GM18502 (cell line): Measurements from ENCODE around the gene WNK4.
"Not testable (repeated sequence)": the region's sequence is repeated elsewhere in the genome, so short reads cannot be mapped to it uniquely, and the experiment has no call there.

ENCODE experiments used
- ATAC-seq: cut with Tn5 transposase; IDR thresholded peaks from one replicate; pipeline ENCODE4 v1.9.1; 2021; ENCODE audit warnings: mild to moderate bottlenecking; ENCODE audit not compliant: unreplicated experiment, poor library complexity

Gene WNK4

DNA sequence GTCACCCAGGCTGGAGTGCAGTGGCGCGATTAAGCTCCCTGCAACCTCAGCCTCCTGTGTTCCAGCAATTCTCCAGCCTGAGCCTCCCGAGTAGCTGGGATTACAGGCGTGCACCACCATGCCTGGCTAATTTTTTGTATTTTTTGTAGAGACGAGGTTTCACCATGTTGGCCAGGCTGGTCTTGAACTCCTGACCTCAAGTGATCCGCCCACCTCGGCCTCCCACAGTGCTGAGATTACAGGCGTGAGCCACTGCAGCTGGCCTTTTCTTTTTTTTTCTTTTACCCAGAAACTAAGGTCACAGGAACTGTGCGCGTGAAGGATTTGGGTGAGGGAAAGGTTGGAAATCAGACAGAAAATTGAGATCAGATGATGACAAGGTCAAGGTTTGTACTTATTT is 10.4 kb upstream of the WNK4 start:
- ATAC-seq: not testable (repeated sequence)

DNA sequence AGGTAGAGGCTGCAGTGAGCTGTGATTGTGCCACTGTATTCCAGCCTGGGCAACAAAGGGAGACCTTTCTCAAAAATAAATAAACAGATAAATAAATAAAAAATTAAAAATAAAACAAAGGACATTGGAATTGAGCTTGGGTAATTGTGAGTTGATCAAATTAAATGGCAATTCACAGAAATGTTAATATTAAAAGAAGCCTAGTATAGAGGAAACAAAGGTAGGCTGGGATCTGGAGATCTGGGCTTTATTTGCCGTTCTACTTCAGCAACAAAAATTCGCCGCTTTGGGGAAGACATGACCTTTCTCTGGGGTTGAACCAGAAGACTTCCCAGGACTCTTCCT is 7.5 kb upstream of the WNK4 start:
- no peak for ATAC-seq

DNA sequence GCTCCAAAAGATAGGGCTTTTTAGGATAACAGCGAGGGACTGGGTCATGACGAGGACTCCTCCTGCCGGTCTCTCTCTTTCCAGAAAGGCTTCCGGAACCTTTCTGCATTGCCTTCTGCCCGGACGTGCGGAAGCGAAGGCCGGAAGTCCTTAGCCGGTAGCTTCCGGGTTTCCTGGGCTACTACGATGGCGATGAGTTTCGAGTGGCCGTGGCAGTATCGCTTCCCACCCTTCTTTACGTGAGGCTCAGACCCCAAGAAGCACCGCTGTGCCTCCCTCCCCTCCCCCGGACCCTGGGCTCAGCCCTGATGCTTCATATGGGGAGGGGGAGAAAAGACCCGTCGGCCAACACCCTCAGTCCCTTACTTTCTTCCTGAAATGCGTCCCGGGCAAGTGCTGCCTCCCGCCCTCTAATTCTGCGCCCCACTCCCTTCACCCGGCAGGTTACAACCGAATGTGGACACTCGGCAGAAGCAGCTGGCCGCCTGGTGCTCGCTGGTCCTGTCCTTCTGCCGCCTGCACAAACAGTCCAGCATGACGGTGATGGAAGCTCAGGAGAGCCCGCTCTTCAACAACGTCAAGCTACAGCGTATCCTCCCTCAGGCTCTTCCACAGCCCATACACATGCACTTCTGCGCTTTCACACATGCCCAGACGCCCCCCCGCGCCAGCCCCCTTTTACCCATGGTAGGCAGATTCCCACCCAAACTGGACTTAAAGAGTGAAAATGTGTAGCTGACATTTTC is 6.9 kb upstream of the WNK4 start, which contains the start of gene VPS25:
Gene VPS25 (plus strand): TSS at position 160 of the 746 bp plus-strand sequence. CDS start 27 bp downstream, at position 187.
- no peak for ATAC-seq

DNA sequence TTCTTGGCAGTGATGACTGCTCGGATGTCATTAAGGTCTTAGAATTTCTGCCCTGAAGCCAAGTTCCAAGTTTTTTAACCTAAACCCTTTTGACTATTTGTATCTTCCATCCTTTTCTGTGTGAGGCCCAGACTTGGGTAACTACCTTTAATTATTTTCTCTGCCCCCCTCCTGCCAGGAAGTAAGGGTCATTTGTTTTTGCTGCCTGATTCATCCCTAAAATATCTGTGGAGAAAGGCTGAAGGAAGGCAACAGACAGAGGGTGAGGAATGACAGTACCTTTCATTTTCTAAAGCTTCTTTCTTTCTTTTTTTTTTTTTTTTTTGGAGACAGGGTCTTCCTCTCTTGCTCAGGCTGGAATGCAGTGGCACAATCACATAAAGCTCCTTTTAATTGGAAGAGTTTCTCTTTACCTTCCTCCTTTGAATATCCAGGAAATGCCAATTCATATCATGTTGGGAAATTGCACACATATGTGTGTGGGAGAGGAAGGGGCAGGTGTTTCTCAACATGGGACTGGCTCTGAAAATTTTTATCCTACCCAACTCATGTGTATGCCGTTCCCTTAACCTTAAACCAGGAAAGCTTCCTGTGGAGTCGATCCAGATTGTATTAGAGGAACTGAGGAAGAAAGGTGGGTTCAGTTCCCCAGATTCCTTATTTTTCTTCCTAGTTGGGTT is 6.2 kb upstream of the WNK4 start:
- no peak for ATAC-seq

DNA sequence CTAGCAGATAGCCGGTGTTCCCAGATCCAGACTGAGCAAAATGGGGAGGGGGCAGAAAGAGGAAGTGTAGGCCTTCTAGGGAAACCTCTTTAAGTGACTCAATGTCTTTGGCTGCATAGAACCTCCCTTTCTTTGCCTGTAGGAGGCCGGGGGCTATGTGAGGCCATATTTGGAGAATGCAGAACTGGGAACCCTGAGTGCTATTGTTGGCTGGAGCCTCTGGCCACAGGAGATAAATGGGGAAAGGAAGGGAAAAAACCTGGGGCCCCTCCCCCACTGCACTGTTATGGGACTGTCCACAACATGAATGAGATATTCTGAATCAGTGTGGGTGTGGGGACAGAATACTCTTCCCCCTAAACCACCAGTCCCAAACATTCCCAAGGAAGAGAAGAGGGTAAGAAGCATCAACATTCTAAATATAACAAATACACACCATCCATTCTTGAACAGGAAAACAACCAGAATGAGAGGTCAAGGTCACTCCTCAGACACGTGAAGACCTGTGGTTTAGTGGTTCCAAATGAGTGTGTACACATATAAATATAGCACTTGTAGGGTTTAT is 4.8 kb upstream of the WNK4 start:
- no peak for ATAC-seq

DNA sequence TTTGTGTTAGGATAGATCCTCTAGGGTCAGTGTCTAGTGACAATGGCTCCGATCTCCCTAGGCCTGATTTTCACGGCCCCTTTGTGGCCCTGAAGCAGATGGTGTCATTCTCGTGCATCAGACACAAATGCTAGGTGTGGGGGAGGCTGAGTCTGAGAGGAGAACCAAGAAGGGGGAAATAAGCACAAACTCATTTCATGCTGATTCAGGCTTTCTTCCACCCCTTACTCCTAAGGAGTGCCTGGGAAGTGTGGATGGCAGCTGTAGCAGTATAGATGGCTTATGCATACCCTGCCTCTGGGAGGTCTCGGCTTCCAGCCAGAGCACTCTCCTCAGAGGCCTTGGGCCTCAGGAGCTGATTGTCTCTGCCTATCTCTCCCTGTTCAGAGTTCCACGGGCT is 1.8 kb upstream of the WNK4 start:
- ATAC-seq: no peak

DNA sequence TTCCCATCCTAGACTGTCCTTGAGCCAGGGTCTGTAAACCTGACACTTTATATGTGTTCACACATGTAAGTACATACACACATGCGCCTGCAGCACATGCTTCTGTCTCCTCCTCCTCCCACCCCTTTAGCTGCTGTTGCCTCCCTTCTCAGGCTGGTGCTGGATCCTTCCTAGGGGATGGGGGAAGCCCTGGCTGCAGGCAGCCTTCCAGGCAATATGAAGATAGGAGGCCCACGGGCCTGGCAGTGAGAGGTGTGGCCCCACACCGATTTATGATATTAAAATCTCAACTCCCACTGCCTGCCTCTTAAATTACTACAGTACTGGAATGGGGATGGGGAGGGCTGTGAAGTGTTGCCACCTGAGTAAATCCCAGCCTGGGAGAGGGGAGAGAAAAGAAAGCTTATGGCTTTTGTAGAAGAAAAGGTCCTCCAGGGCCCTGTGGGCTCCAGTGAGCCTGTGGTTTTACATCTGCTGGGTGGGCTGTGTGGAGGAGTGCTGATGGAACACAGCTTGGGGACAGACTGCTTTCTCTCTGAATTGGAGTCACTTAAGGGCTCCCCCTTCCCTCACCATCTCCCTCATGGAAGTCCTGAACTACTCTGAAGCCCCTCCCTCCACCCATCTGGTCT is 990 bp upstream of the WNK4 start:
- ATAC-seq: no peak

DNA sequence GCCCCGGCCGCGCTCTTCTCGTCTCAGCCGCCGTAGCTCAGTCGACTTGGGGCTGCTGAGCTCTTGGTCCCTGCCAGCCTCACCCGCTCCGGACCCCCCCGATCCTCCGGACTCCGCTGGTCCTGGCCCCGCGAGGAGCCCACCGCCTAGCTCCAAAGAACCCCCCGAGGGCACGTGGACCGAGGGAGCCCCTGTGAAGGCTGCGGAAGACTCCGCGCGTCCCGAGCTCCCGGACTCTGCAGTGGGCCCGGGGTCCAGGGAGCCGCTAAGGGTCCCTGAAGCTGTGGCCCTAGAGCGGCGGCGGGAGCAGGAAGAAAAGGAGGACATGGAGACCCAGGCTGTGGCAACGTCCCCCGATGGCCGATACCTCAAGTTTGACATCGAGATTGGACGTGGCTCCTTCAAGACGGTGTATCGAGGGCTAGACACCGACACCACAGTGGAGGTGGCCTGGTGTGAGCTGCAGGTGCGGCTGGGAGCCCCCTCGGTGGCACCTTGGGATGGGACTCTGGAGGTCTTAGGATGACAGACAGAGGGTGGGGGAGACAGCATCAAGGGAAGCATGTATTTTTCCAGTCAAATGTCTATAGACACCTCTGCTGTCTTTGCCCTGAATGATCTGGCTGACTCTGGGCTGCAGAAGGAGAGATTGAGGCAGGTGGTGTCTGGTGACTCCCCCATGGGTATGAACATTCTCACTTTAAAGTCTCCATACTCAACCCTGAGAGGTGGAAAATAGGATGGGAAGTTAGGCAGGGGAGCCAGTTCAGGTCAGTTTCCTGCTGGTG is 635 bp downstream of the WNK4 start:
- ATAC-seq: no peak

DNA sequence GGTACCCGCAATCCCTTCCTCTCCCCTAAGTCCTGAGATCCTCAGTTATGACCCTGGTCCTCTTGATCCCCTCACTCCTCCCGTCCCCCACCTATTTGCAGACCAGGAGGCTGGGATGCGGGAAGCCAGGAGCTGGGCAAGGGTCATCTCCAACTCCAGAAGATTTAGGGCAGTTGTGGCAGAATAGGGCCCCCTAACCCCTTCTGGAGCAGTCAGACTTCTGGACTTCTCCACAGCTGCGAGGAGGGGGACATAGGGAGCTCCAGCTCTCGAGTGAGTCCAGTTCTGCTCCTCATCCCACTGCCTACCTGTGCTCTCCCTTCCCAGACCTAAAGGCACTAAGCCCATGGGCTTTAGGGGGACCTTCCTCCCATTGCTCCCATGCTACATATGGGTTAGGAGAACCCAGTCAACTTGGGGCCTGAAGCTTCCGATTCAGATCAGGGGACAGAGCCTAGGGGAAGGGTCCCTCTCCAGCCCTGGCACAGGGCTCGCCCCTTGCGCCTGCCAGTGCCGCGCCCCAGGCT is 1.3 kb downstream of the WNK4 start:
- ATAC-seq: no peak

DNA sequence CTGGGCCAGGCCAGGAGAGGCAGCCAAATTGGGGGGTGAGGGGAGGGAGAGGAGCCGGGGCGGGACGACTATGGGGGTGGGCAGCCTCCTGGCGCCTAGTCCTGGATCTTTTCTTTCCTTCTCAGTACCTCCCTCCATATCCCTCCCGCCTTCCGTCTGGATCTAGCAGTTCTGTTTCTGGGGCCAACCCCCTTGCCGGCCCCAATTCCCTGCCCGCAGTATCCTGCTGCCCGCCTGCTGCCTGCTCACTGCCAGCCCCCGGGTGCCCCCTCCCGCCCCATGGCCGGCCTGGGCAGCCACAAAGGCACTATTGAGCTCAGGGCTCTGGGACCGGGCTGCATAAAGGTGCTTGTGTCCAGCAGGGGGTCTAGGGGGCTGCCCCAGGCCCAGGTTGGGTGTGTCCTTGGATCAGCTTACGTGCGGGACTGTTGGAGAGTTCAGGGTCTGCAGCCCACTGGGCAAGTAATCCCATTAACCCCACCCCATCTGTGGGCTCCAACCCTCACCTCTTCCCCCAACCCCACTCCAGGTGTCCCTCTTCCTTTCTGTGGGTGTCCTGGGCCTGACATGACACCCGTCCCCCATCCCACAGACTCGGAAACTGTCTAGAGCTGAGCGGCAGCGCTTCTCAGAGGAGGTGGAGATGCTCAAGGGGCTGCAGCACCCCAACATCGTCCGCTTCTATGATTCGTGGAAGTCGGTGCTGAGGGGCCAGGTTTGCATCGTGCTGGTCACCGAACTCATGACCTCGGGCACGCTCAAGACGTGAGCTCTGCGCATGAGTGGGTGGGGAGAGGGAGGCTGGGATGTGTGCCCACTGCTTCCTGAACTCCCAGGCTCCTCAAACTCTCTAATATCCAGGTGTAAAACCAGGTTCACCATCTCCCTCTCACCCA is 2.0 kb downstream of the WNK4 start:
- no peak for ATAC-seq

DNA sequence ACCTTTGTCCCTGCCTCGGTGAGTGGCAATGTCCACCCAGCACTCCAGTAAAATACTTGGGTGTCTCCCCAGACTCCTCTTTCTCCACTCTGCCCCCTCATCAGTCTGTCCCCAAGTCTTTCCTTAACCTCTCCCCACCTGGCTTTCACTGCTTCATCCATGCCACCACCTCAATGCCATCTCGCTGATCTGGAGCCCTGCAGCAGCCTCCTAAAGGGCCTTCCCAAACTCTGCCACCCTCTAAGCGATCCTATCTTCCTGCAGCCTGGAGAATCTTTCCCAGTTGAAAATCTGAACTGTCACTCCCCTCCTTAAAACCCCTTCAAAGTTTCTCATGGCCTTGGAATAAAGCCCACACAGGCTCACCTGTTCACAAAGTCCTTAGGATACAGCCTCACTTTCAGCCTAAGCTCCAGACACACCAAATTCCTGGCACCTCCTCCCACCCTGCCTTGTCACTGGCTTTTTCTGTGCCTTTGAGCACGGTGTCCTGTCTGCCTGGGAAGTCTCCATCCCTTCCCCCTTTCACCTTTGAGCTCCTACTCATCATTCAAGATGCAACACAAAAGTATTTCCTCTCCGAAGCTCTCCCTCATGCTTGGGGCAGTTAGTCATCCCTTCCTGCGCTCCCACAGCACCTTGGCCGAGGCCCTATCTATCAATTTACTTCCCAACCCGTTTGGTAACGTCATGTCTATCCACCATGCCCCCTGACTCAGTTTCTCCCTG is 2.8 kb downstream of the WNK4 start:
- no peak for ATAC-seq

DNA sequence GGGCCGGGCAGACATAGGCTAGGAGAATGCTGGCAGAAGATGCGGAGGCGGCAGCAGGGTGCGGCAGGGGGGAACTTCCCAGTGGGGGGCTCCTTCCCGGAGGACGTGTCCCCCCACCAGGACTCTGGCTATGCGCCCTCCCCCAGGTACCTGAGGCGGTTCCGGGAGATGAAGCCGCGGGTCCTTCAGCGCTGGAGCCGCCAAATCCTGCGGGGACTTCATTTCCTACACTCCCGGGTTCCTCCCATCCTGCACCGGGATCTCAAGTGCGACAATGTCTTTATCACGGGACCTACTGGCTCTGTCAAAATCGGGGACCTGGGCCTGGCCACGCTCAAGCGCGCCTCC is 3.4 kb downstream of the WNK4 start:
- ATAC-seq: no peak

DNA sequence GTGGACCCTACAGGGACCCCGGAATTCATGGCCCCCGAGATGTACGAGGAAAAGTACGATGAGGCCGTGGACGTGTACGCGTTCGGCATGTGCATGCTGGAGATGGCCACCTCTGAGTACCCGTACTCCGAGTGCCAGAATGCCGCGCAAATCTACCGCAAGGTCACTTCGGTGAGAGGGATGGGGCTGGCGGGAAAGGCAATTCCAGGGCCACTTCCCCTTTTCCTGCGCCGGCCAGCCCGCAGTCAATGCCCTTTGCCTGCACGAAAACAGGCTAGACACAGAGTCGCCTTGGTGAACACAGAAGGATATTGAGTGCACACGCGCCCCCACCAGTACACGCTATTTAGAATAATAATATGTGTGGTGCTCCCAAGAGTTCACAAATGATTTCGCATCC is 4.0 kb downstream of the WNK4 start:
- ATAC-seq: no peak

DNA sequence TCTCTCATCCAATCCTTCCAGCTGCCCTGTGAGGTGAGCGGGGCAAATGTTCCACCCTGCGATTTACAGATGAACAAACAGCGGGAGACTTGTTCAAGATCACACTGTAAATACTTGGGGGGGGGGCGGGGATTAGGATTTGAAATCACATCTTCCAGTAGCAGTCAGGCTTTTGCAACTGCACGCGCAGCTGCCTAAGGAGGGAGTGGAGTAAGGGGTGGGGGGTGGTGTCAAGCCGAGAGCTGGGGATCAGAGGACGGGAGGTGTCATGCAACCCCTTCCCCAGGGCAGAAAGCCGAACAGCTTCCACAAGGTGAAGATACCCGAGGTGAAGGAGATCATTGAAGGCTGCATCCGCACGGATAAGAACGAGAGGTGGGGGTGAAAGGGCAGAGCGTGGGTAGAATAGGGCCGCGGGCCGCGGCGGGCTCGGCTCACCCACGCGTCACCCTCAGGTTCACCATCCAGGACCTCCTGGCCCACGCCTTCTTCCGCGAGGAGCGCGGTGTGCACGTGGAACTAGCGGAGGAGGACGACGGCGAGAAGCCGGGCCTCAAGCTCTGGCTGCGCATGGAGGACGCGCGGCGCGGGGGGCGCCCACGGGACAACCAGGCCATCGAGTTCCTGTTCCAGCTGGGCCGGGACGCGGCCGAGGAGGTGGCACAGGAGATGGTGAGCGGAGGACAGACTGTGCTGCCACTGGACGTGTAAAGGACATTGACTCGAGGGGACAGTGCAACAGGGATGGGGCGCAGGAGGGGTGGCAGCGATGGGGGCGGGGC is 4.6 kb downstream of the WNK4 start:
- ATAC-seq: no peak

DNA sequence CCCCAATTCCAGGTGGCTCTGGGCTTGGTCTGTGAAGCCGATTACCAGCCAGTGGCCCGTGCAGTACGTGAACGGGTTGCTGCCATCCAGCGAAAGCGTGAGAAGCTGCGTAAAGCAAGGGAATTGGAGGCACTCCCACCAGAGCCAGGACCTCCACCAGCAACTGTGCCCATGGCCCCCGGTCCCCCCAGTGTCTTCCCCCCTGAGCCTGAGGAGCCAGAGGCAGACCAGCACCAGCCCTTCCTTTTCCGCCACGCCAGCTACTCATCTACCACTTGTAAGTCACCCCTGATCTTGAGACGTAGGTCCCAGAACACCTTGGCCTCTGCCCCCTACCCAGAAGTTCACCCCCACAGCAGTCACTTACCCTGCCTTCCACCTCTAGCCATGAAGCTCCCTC is 6.9 kb downstream of the WNK4 start:
- ATAC-seq: no peak

DNA sequence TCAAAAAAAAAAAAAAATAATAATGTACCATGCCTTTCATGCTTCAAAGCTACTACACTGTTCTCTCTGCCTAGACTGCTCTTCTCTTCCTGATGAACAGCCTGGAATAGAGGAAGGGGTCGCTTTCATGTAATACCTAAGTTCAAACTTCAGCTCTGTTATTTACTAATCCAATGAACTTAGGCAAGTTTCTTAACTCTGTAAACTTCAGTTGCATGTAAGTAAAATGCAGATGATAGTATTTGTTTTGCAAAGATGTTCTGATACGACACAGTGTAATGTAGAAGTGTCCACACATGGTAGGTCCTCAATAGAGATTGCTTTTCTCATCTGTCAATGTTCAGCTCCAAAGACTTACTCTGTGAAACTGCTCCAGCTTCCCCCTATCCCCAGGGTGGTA is 11.5 kb downstream of the WNK4 start:
- no peak for ATAC-seq

DNA sequence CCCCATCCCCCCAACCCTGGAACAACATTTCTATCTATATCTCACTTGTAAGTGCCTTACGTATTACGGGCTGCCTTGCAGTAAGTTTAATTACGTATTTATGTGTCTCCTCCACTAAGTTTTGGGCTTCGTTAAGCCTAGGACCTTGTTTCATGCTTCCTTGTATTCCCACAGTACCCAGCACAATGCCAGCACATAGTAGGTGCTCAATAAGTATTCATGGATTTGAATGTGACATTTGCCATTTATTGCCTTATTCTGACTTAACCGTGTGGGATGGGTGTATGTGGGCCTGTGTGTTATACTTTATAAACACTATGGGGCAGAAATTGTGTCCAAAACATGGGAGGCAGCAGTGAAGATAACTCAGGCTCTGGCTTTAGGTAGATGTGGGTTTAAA is 12.1 kb downstream of the WNK4 start:
- no peak for ATAC-seq

DNA sequence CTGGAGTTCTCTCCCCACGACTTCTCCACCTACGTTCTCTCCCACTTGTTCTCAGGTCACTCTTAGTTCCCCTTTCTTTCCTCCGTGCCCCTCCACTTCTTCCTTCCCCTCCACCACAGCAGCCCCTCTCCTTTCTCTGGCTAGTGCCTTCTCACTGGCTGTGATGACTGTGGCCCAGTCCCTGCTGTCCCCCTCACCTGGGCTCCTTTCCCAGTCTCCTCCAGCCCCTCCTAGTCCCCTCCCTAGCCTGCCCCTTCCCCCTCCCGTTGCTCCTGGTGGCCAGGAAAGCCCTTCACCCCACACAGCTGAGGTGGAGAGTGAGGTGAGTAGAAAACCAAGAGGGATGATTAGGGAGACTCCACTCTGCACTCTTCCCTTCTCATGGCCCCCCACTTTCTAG is 14.7 kb downstream of the WNK4 start:
- ATAC-seq: no peak
